Measurements from ENCODE around the gene ZNF302.

DNA sequence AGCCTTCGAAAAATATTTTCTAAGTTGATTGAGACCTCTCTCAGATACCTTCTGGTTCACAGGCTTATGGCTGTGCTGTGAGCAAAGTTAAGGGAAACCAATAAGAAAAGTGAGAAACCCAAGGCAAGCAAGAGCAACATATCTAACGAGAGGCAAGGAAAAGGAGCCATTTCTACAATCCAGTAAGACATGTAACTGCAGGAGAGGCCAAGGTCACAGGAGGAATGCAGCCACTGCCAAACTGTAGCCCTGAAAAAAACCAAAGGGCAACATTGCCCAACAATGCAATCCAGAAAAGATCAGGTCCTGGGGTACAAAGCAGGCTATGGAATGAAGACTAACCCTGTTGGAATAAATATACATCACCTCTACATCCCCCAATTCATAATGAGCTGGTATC lies 21.8 kb upstream of the ZNF302 start:
- TF ChIP-seq ELF4 (IDR thresholded peaks at IDR 0.05) (no peak), SP1 (IDR thresholded peaks at IDR 0.05) (no peak), FOXM1 (IDR thresholded peaks at IDR 0.05; ENCODE audit: borderline replicate concordance) (no peak), TARDBP (IDR thresholded peaks at IDR 0.05) (no peak), ARNT (IDR thresholded peaks at IDR 0.05) (no peak), SUZ12 (IDR thresholded peaks at IDR 0.05) (no peak), FOXA1 (IDR thresholded peaks at IDR 0.05) (no peak), BHLHE40 (IDR thresholded peaks at IDR 0.05; ENCODE audit: borderline replicate concordance) (no peak), HDGF (IDR thresholded peaks at IDR 0.05; ENCODE audit: borderline replicate concordance) (no peak), FOXK2 (IDR thresholded peaks at IDR 0.05) (no peak)

Measured in HEK293T (cell line).